H9 (cell line): Measurements from ENCODE around the gene MARS1. TPM values are rescaled to one million over a fixed set of nuclear protein-coding genes. Genes with fewer than 3 reads are reported as not detected.

Experiments
- DNase-seq: peaks from one replicate; pipeline ENCODE4 v3.0.0-alpha.2; 2017
- H2AFZ ChIP-seq: one replicate; pipeline ENCODE4 v1.6.1; 2013; ENCODE audit warnings: mild to moderate bottlenecking, low read length, control low read depth, moderate library complexity
- H2AK5ac ChIP-seq: 2 replicates; pipeline ENCODE4 v1.6.1; 2013; ENCODE audit warnings: low read length, control low read depth, mixed read lengths; ENCODE audit not compliant: insufficient read length
- H2BK120ac ChIP-seq: one replicate; pipeline ENCODE4 v1.6.1; 2013; ENCODE audit warnings: low read depth, mild to moderate bottlenecking, low read length, control low read depth, inconsistent platforms; ENCODE audit not compliant: poor library complexity, severe bottlenecking
- H2BK12ac ChIP-seq: 2 replicates; pipeline ENCODE4 v1.6.1; 2013; ENCODE audit warnings: low read length, control low read depth, mixed read lengths, low read depth; ENCODE audit not compliant: insufficient read length
- H2BK15ac ChIP-seq: 2 replicates; pipeline ENCODE4 v1.6.1; 2013; ENCODE audit warnings: low read depth, low read length, control low read depth
- H2BK20ac ChIP-seq: one replicate; pipeline ENCODE4 v1.6.1; 2013; ENCODE audit warnings: low read depth, mild to moderate bottlenecking, low read length, control low read depth, inconsistent platforms; ENCODE audit not compliant: poor library complexity, severe bottlenecking
- H2BK5ac ChIP-seq: 2 replicates; pipeline ENCODE4 v1.6.1; 2013; ENCODE audit warnings: low read length, control low read depth, mixed read lengths; ENCODE audit not compliant: insufficient read length
- H3K14ac ChIP-seq: 2 replicates; pipeline ENCODE4 v1.6.1; 2013; ENCODE audit warnings: low read length, control low read depth; ENCODE audit not compliant: insufficient read depth
- H3K18ac ChIP-seq: 2 replicates; pipeline ENCODE4 v1.6.1; 2013; ENCODE audit warnings: low read depth, mild to moderate bottlenecking, mixed read lengths, low read length, control low read depth; ENCODE audit not compliant: insufficient read length
- H3K23ac ChIP-seq: 2 replicates; pipeline ENCODE4 v1.6.1; 2013; ENCODE audit warnings: low read length, control low read depth, mixed read lengths, low read depth; ENCODE audit not compliant: insufficient read length
- H3K23me2 ChIP-seq: 2 replicates; pipeline ENCODE4 v1.6.1; 2013; ENCODE audit warnings: low read depth, mild to moderate bottlenecking, mixed read lengths, low read length, control low read depth; ENCODE audit not compliant: insufficient read length, poor library complexity, severe bottlenecking
- H3K27ac ChIP-seq: 2 replicates; pipeline ENCODE4 v1.5.1; 2013; ENCODE audit warnings: low read length, control low read depth, mixed read lengths, low read depth; ENCODE audit not compliant: insufficient read length
- H3K27me3 ChIP-seq: 2 replicates; pipeline ENCODE4 v1.6.1; 2013; ENCODE audit warnings: low read length, control low read depth, inconsistent platforms; ENCODE audit not compliant: insufficient read depth
- H3K4ac ChIP-seq: 2 replicates; pipeline ENCODE4 v1.6.1; 2013; ENCODE audit warnings: low read depth, mild to moderate bottlenecking, control low read depth, inconsistent platforms, low read length, moderate library complexity
- H3K4me1 ChIP-seq: 2 replicates; pipeline ENCODE4 v1.6.1; 2013; ENCODE audit warnings: low read length, control low read depth, inconsistent platforms; ENCODE audit not compliant: insufficient read depth
- H3K4me2 ChIP-seq: 2 replicates; pipeline ENCODE4 v1.6.1; 2013; ENCODE audit warnings: low read length, control low read depth, mixed read lengths; ENCODE audit not compliant: insufficient read length, insufficient read depth
- H3K56ac ChIP-seq: 2 replicates; pipeline ENCODE4 v1.6.1; 2013; ENCODE audit warnings: low read depth, mild to moderate bottlenecking, mixed read lengths, low read length, control low read depth; ENCODE audit not compliant: insufficient read length
- H3K79me1 ChIP-seq: 2 replicates; pipeline ENCODE4 v1.6.1; 2013; ENCODE audit warnings: low read depth, mild to moderate bottlenecking, moderate library complexity, low read length, control low read depth, inconsistent platforms; ENCODE audit not compliant: insufficient read depth, poor library complexity, severe bottlenecking
- H3K79me2 ChIP-seq: 2 replicates; pipeline ENCODE4 v1.6.1; 2013; ENCODE audit warnings: low read length, control low read depth, inconsistent platforms; ENCODE audit not compliant: insufficient read depth
- H3K9ac ChIP-seq: 2 replicates; pipeline ENCODE4 v1.6.1; 2013; ENCODE audit warnings: low read length, control low read depth, mixed read lengths; ENCODE audit not compliant: insufficient read length; ENCODE audit errors: extremely low read depth
- H3K9me3 ChIP-seq: one replicate; pipeline ENCODE4 v1.6.1; 2013; ENCODE audit warnings: low read depth, low read length, inconsistent platforms; ENCODE audit not compliant: control insufficient read depth
- H3T11ph ChIP-seq: one replicate; pipeline ENCODE4 v1.6.1; 2013; ENCODE audit warnings: mild to moderate bottlenecking, low read length, control low read depth, inconsistent platforms
- H4K20me1 ChIP-seq: one replicate; pipeline ENCODE4 v1.6.1; 2013; ENCODE audit not compliant: control insufficient read depth, insufficient read length, insufficient read depth
- H4K5ac ChIP-seq: 2 replicates; pipeline ENCODE4 v1.6.1; 2013; ENCODE audit warnings: low read depth, mild to moderate bottlenecking, mixed read lengths, low read length, control low read depth; ENCODE audit not compliant: insufficient read length
- H4K8ac ChIP-seq: replicated peaks from 2 replicates; pipeline ENCODE4 v1.6.1; 2013; ENCODE audit warnings: low read length, control low read depth, mixed read lengths, low read depth; ENCODE audit not compliant: insufficient read length
- H4K91ac ChIP-seq: 2 replicates; pipeline ENCODE4 v1.6.1; 2013; ENCODE audit warnings: low read depth, mild to moderate bottlenecking, moderate library complexity, mixed read lengths, low read length, control low read depth; ENCODE audit not compliant: insufficient read length
- H3K27ac Mint-ChIP-seq, 3 experiments: 2 replicates in 2 of 3; 3 replicates in 1 of 3; pipeline ENCODE4 v1.8.0; 2020 to 2021; ENCODE audit warnings: mixed read lengths in 3 of 3, mild to moderate bottlenecking in 1 of 3, moderate library complexity in 1 of 3
- H3K27me3 Mint-ChIP-seq: 2 replicates; pipeline ENCODE4 v1.8.0; 2021; ENCODE audit warnings: low read depth, mild to moderate bottlenecking, moderate library complexity, mixed read lengths
- H3K36me3 Mint-ChIP-seq, 3 experiments: 2 replicates in 2 of 3; 3 replicates in 1 of 3; pipeline ENCODE4 v1.8.0; 2020 to 2021; ENCODE audit warnings: low read depth in 3 of 3, mixed read lengths in 3 of 3; ENCODE audit not compliant: insufficient read depth in 1 of 3
- H3K4me1 Mint-ChIP-seq, 2 experiments: 2 replicates each; pipeline ENCODE4 v1.8.0; 2020; ENCODE audit warnings: mixed read lengths in 2 of 2
- H3K4me3 Mint-ChIP-seq, 2 experiments: 2 replicates in 1 of 2; 3 replicates in 1 of 2; pipeline ENCODE4 v1.8.0; 2020 to 2021; ENCODE audit warnings: mild to moderate bottlenecking in 2 of 2, mixed read lengths in 2 of 2, moderate library complexity in 1 of 2
- H3K9me3 Mint-ChIP-seq, 2 experiments: 2 replicates in 1 of 2; 3 replicates in 1 of 2; pipeline ENCODE4 v1.8.0; 2020; ENCODE audit warnings: mild to moderate bottlenecking in 2 of 2, mixed read lengths in 2 of 2, moderate library complexity in 1 of 2
- WGBS: extraction: QIAGEN DNeasy Blood & Tissue Kit; methylation state at CpG from one replicate; pipeline ENCODE4 v1.1.7; 2013; ENCODE audit warnings: missing lambda C conversion rate, low lambda C conversion rate, mixed read lengths; ENCODE audit not compliant: insufficient read length; ENCODE audit errors: extremely low coverage; 5-methylcytosine and 5-hydroxymethylcytosine counted together
- total RNA-seq: library from RNA; stranded (reverse); gene quantifications from 2 replicates; pipeline ENCODE4 v1.2.1, GENCODE V29; 2021
- TF ChIP-seq, protein P1 (sequence below): fragments of 200-600 bp; sonication (generic); conservative IDR thresholded peaks from 3 replicates; pipeline ENCODE4 v1.8.0; 2021; ENCODE audit warnings: antibody characterized with exemption, mild to moderate bottlenecking

MARS1 gene
- total RNA-seq, 1 experiment from 2014 or later = 368 TPM

DNA sequence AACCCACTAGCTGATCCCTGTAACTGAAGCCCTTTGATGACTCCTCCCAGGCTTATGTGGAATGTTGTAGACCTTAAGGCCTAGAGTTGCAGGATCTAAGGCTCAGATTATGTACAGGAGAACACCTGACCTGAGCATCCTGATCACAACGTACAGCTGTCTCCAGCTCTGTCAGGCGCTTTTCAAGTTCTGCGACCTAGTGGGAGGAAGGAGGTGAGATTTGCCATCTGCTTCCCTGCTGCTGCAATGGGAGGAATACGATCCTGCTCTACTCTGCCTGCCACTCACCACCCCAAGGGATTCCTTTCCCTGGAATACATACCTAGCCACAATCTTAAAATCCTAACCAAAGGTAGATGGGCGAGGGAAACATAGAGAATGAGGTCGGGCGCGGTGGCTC is 45.2 kb downstream of the MARS1 start:
- TF ChIP-seq, protein P1, sequence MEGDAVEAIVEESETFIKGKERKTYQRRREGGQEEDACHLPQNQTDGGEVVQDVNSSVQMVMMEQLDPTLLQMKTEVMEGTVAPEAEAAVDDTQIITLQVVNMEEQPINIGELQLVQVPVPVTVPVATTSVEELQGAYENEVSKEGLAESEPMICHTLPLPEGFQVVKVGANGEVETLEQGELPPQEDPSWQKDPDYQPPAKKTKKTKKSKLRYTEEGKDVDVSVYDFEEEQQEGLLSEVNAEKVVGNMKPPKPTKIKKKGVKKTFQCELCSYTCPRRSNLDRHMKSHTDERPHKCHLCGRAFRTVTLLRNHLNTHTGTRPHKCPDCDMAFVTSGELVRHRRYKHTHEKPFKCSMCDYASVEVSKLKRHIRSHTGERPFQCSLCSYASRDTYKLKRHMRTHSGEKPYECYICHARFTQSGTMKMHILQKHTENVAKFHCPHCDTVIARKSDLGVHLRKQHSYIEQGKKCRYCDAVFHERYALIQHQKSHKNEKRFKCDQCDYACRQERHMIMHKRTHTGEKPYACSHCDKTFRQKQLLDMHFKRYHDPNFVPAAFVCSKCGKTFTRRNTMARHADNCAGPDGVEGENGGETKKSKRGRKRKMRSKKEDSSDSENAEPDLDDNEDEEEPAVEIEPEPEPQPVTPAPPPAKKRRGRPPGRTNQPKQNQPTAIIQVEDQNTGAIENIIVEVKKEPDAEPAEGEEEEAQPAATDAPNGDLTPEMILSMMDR = no peak
- Histone ChIP-seq H3K79me2 (no peaks in the 10 kb centered on the region), H2BK5ac (no peak overlapping the region), H3T11ph (no peak overlapping the region), H3K14ac (no peak overlapping the region), H3K56ac (no peak overlapping the region), H3K23me2 (no peaks in the 10 kb centered on the region), H3K23ac (no peak overlapping the region), H3K4ac (no peak overlapping the region), H3K27me3 (no peaks in the 10 kb centered on the region), H4K20me1 (no peaks in the 10 kb centered on the region), H3K4me2 (no peak overlapping the region), H4K91ac (no peak overlapping the region), H3K9ac (no peak overlapping the region), H2BK15ac (no peak overlapping the region), H4K5ac (no peak overlapping the region), H2BK120ac (no peak overlapping the region), H3K4me1 (no peaks in the 10 kb centered on the region; the same call in none of the 2 replicates), H2BK20ac (no peak overlapping the region), H4K8ac (no peak overlapping the region), H3K18ac (no peak overlapping the region), H3K27ac (no peak overlapping the region), H3K9me3 (no peaks in the 10 kb centered on the region), H2AFZ (no peak overlapping the region), H2AK5ac (no peak overlapping the region), H3K79me1 (no peaks in the 10 kb centered on the region), H2BK12ac (no peak overlapping the region)
- Mint-ChIP-seq H3K4me1 (peaks cover 9 to 20% of the 10 kb centered on the region in 2 experiments), H3K27ac (no peak overlapping the region), H3K27me3 (no peaks in the 10 kb centered on the region), H3K4me3 (no peak overlapping the region), H3K9me3 (no peaks in the 10 kb centered on the region), H3K36me3 (peaks cover 23 to 78% (median 75%) of the 10 kb centered on the region in 3 experiments; a peak in 6 of 7 replicates)
- no CpG with 5 or more reads among the region's 8 CpGs for WGBS
- DNase-seq = no peak
